CD8-positive, alpha-beta memory T cell (primary cell): Measurements from ENCODE around the gene NDUFV1. TPM values are rescaled to one million over a fixed set of nuclear protein-coding genes. Genes with fewer than 3 reads are reported as not detected.
"Not testable (repeated sequence)": the region's sequence is repeated elsewhere in the genome, so short reads cannot be mapped to it uniquely, and the experiment has no call there.

ENCODE experiments used
- CTCF ChIA-PET: fragments of 350-600 bp; sonication (Branson Sonifier 250); formaldehyde crosslinking; loops from one replicate; lab custom pipeline; 2021; ENCODE audit warnings: antibody characterized with exemption; lab: Charles Lee
- POLR2A ChIA-PET: fragments of 350-600 bp; sonication (Branson Sonifier 250); formaldehyde crosslinking; loops from one replicate; lab custom pipeline; 2021; ENCODE audit warnings: antibody characterized with exemption; lab: Charles Lee
- DNase-seq, 5 donors: peaks; one replicate each; pipeline versions ENCODE4 v3.0.0 to v3.0.0-alpha.2; 2020 to 2022; ENCODE audit warnings: mixed read lengths in 1 of 5
- H3K27ac ChIP-seq: one replicate; pipeline ENCODE4 v1.7.0; 2013; ENCODE audit warnings: low read depth, mild to moderate bottlenecking, low read length, moderate library complexity
- H3K27me3 ChIP-seq: 2 replicates; pipeline ENCODE4 v1.7.0; 2013; ENCODE audit warnings: low read length, mild to moderate bottlenecking; ENCODE audit not compliant: insufficient read depth, poor library complexity, severe bottlenecking
- H3K36me3 ChIP-seq: 2 replicates; pipeline ENCODE4 v1.7.0; 2013; ENCODE audit warnings: mild to moderate bottlenecking, low read length, moderate library complexity; ENCODE audit not compliant: insufficient read depth
- H3K4me1 ChIP-seq: 2 replicates; pipeline ENCODE4 v1.7.0; 2013; ENCODE audit warnings: mild to moderate bottlenecking, low read length, moderate library complexity; ENCODE audit not compliant: insufficient read depth
- H3K4me3 ChIP-seq: 2 replicates; pipeline ENCODE4 v1.7.0; 2013; ENCODE audit warnings: mild to moderate bottlenecking, low read length
- H3K9me3 ChIP-seq: 2 replicates; pipeline ENCODE4 v1.7.0; 2013; ENCODE audit warnings: mild to moderate bottlenecking, low read length
- H3K27ac Mint-ChIP-seq, 8 donors: one replicate each; pipeline ENCODE4 v1.8.0; 2020 to 2021; ENCODE audit warnings: mixed read lengths in 8 of 8, mild to moderate bottlenecking in 6 of 8, inconsistent platforms in 3 of 8, moderate library complexity in 3 of 8
- H3K27me3 Mint-ChIP-seq, 2 donors: one replicate each; pipeline ENCODE4 v1.8.0; 2020 to 2021; ENCODE audit warnings: mixed read lengths in 2 of 2, mild to moderate bottlenecking in 1 of 2, moderate library complexity in 1 of 2
- H3K36me3 Mint-ChIP-seq, 3 donors: one replicate each; pipeline ENCODE4 v1.8.0; 2020 to 2021; ENCODE audit warnings: mixed read lengths in 3 of 3, inconsistent platforms in 1 of 3, mild to moderate bottlenecking in 1 of 3
- H3K4me1 Mint-ChIP-seq, 3 donors: one replicate each; pipeline ENCODE4 v1.8.0; 2020 to 2021; ENCODE audit warnings: mixed read lengths in 3 of 3, inconsistent platforms in 1 of 3, mild to moderate bottlenecking in 1 of 3
- H3K4me3 Mint-ChIP-seq, 7 donors: one replicate each; pipeline ENCODE4 v1.8.0; 2020 to 2021; ENCODE audit warnings: mixed read lengths in 7 of 7, mild to moderate bottlenecking in 6 of 7, moderate library complexity in 4 of 7, inconsistent platforms in 2 of 7
- H3K9me3 Mint-ChIP-seq, 5 donors: one replicate each; pipeline ENCODE4 v1.8.0; 2020 to 2022; ENCODE audit warnings: mixed read lengths in 5 of 5, mild to moderate bottlenecking in 3 of 5, moderate library complexity in 2 of 5, inconsistent platforms in 1 of 5
- polyA plus RNA-seq: library from polyadenylated mRNA; unstranded; fragments of 300-500 nt; fragmentation: Illumina TruSeq; gene quantifications from one replicate; pipeline ENCODE4 v1.2.3, GENCODE V29; 2021
- total RNA-seq, 2 experiments: library from RNA; stranded (reverse); gene quantifications; one replicate each; pipeline ENCODE4 v1.2.3, GENCODE V29; 2021

NDUFV1 gene
- total and polyA plus RNA-seq, 3 experiments from 2014 or later = 140 to 326 (median 321) TPM

DNA sequence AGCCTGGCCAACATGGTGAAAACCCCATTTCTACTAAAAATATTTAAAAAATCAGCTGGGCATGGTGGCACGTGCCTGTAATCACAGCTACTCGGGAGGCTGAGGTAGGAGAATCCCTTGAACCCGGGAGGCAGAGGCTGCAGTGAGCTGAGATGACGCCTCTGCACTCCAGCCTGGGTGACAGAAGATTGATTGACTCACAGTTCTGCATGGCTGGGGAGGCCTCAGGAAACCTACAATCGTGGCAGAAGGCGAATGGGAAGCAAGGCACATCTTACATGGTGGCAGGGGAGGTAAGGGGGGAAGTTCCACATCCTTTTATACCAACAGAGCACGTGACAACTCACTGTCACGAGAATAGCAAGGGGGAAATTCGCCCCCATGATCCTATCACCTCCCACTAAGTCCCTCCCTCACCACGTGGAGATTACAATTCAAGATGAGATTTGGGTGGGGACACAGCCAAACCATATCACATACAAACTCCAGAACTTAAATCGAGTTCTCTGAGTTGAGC is 17.8 kb upstream of the NDUFV1 start:
- peak overlapping the region in 2 of 8 donors; percentile 4 to 61 for H3K27ac Mint-ChIP-seq
- CTCF ChIA-PET = not testable (repeated sequence)

DNA sequence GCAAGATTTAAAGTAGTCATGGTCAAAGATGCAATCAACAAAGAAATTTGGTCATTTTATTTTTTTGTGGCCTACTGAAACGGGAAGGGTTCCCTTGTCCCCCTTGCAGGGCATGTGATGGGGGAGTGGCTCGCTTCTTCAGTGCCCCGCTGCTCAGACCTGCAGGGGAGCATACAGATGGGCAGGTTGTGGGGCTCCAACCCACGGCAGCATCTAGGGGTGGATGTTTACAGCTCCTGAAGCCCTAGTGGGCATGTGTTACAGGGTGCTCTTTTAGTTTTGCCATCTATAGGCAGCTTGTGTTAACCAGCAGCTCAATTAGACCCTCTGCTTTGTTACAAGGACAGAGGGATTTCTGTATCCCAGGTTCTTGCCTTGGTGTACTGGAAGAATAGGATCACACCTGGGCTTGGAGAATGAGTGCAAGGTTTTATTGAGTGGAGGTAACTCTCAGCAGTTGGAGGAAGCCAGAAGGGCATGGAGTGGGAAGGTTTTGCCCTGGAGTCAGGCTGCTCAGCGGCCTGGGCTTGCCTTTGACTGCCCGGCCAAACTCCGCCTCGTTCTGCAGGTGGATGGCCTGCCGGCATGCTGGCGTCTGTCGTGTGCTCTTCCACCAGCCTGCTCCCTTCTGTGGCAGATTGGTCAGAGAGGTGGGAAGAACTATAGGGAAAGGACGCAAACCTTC is 13.7 kb upstream of the NDUFV1 start:
- no peaks in the 10 kb centered on the region for H3K4me1 ChIP-seq
- H3K27me3 ChIP-seq = no peaks in the 10 kb centered on the region
- H3K27ac ChIP-seq = no peak overlapping the region
- POLR2A ChIA-PET = interaction anchor here (0.6 kb wide), 1 partner anchor 917 kb away, joined by 3 read pairs; no protein-coding TSS in a partner anchor
- CTCF ChIA-PET = no interaction called here
- no peaks in the 10 kb centered on the region for H3K9me3 ChIP-seq
- no peak overlapping the region for H3K4me3 ChIP-seq
- H3K27ac Mint-ChIP-seq = peak overlapping the region in 2 of 8 donors; percentile 42 to 64
- H3K4me3 Mint-ChIP-seq = no peak overlapping the region
- H3K27me3 Mint-ChIP-seq = no peaks in the 10 kb centered on the region
- DNase-seq = no peak
- peaks cover 0 to 2% (median 0%) of the 10 kb centered on the region in 3 donors for H3K36me3 Mint-ChIP-seq
- no peaks in the 10 kb centered on the region for H3K9me3 Mint-ChIP-seq
- H3K36me3 ChIP-seq = no peaks in the 10 kb centered on the region
- no peaks in the 10 kb centered on the region for H3K4me1 Mint-ChIP-seq

More for the DNA sequence above, 17.8 kb upstream of the NDUFV1 start:
- H3K27me3 Mint-ChIP-seq, H3K9me3 Mint-ChIP-seq, H3K27me3 ChIP-seq, H3K36me3 ChIP-seq, H3K9me3 ChIP-seq, H3K4me1 ChIP-seq, DNase-seq, POLR2A ChIA-PET, H3K4me3 ChIP-seq, H3K27ac ChIP-seq, H3K4me3 Mint-ChIP-seq: not testable (repeated sequence)
- peaks cover 11 to 18% (median 16%) of the 10 kb centered on the region in 3 donors for H3K4me1 Mint-ChIP-seq
- peaks cover 0 to 11% (median 3%) of the 10 kb centered on the region in 3 donors for H3K36me3 Mint-ChIP-seq

- Histone ChIP-seq H3K27ac (no peak overlapping the region), H3K27me3 (no peaks in the 10 kb centered on the region), H3K9me3 (no peaks in the 10 kb centered on the region), H3K36me3 (no peaks in the 10 kb centered on the region), H3K4me1 (no peaks in the 10 kb centered on the region), H3K4me3 (no peak overlapping the region)
- H3K36me3 Mint-ChIP-seq = no peaks in the 10 kb centered on the region
- no peak overlapping the region for H3K4me3 Mint-ChIP-seq
- POLR2A ChIA-PET = no interaction called here
- CTCF ChIA-PET = no interaction called here
- no peaks in the 10 kb centered on the region for H3K27me3 Mint-ChIP-seq
- H3K9me3 Mint-ChIP-seq = no peaks in the 10 kb centered on the region
- H3K27ac Mint-ChIP-seq = peak overlapping the region in 1 of 8 donors; percentile 42
- no peak for DNase-seq
- no peaks in the 10 kb centered on the region for H3K4me1 Mint-ChIP-seq
Observed at GRCh38 chr11:67593565-67593905, 13.2 kb upstream of the NDUFV1 start.

GRCh38 chr11:67594480-67594879 is 12.3 kb upstream of the NDUFV1 start:
- Histone ChIP-seq H3K27me3 (no peaks in the 10 kb centered on the region), H3K4me3 (no peak overlapping the region), H3K4me1 (no peaks in the 10 kb centered on the region), H3K9me3 (no peaks in the 10 kb centered on the region), H3K27ac (no peak overlapping the region), H3K36me3 (no peaks in the 10 kb centered on the region)
- POLR2A ChIA-PET = interaction anchor here (0.7 kb wide), 1 partner anchor 18 kb away, joined by 4 read pairs; no protein-coding TSS in a partner anchor
- Mint-ChIP-seq H3K27ac (no peak overlapping the region), H3K4me3 (no peak overlapping the region), H3K27me3 (no peaks in the 10 kb centered on the region), H3K9me3 (no peaks in the 10 kb centered on the region), H3K36me3 (no peaks in the 10 kb centered on the region), H3K4me1 (no peaks in the 10 kb centered on the region)
- CTCF ChIA-PET = interaction anchor here (1.0 kb wide), 1 partner anchor 20 kb away, joined by 3 read pairs; no protein-coding TSS in a partner anchor
- no peak for DNase-seq

DNA sequence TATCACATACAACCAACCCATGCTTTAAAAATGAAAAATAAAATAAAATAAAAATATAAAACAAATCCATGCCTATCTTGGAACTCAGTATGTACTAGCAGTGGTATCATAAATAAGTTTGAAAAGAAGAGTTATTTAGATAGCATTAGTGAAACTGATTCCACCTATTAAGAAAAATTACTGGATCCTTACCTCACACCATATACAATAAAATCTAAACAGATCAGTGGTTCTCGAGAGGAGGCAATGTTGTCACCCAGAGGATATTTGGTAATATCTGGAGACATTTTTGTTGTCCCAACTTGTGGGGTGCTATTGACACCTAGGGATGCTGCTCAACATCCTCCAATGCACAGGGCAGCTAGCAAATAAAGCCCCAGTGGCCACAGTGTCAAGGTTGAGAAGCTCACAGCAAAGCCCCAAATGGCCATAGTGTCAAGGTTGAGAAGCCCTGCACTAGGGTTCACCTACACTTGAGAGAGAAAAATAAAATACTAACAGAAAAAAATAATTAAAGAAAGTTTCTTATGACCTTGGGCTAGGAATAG is 9.9 kb upstream of the NDUFV1 start:
- H3K27me3 ChIP-seq = no peaks in the 10 kb centered on the region
- Mint-ChIP-seq H3K9me3 (no peaks in the 10 kb centered on the region), H3K27ac (no peak overlapping the region), H3K4me3 (no peak overlapping the region), H3K27me3 (peaks cover 8 to 9% of the 10 kb centered on the region in 2 donors), H3K36me3 (no peaks in the 10 kb centered on the region), H3K4me1 (no peaks in the 10 kb centered on the region)
- POLR2A ChIA-PET = no interaction called here
- no peak overlapping the region for H3K4me3 ChIP-seq
- CTCF ChIA-PET = interaction anchor here (1.6 kb wide), 1 partner anchor 18 kb away, joined by 3 read pairs; no protein-coding TSS in a partner anchor
- H3K27ac ChIP-seq = no peak overlapping the region
- H3K9me3 ChIP-seq = no peaks in the 10 kb centered on the region
- no peaks in the 10 kb centered on the region for H3K36me3 ChIP-seq
- H3K4me1 ChIP-seq = no peaks in the 10 kb centered on the region
- DNase-seq = no peak

DNA sequence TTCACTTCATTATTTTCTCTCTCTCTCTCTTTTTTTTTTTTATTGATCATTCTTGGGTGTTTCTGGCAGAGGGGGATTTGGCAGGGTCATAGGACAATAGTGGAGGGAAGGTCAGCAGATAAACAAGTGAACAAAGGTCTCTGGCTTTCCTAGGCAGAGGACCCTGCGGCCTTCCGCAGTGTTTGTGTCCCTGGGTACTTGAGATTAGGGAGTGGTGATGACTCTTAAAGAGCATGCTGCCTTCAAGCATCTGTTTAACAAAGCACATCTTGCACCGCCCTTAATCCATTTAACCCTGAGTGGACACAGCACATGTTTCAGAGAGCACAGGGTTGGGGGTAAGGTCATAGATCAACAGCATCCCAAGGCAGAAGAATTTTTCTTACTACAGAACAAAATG is 9.3 kb upstream of the NDUFV1 start:
- CTCF ChIA-PET = interaction anchor here (1.6 kb wide), 1 partner anchor 17 kb away, joined by 3 read pairs; no protein-coding TSS in a partner anchor
- H3K27me3 ChIP-seq, H3K9me3 ChIP-seq, H3K4me3 ChIP-seq, H3K27ac Mint-ChIP-seq, POLR2A ChIA-PET, H3K4me1 ChIP-seq, H3K27me3 Mint-ChIP-seq, DNase-seq, H3K9me3 Mint-ChIP-seq, H3K4me3 Mint-ChIP-seq, H3K27ac ChIP-seq, H3K36me3 Mint-ChIP-seq, H3K36me3 ChIP-seq, H3K4me1 Mint-ChIP-seq: not testable (repeated sequence)

- H3K9me3 ChIP-seq, H3K36me3 ChIP-seq, DNase-seq, H3K36me3 Mint-ChIP-seq, H3K27me3 ChIP-seq, H3K4me3 Mint-ChIP-seq, H3K27ac ChIP-seq, H3K27ac Mint-ChIP-seq, POLR2A ChIA-PET, H3K4me1 ChIP-seq, CTCF ChIA-PET, H3K4me1 Mint-ChIP-seq, H3K9me3 Mint-ChIP-seq, H3K4me3 ChIP-seq: not testable (repeated sequence)
- peaks cover 12 to 14% of the 10 kb centered on the region in 2 donors for H3K27me3 Mint-ChIP-seq
Observed at GRCh38 chr11:67597963-67598362, 8.8 kb upstream of the NDUFV1 start.

GRCh38 chr11:67599149-67599548 is 7.6 kb upstream of the NDUFV1 start:
- H3K27me3 Mint-ChIP-seq = peaks cover 13 to 17% of the 10 kb centered on the region in 2 donors
- no peak overlapping the region for H3K27ac Mint-ChIP-seq
- no peaks in the 10 kb centered on the region for H3K4me1 Mint-ChIP-seq
- no peak for DNase-seq
- ChIA-PET CTCF (no interaction called here), POLR2A (no interaction called here)
- no peaks in the 10 kb centered on the region for H3K36me3 Mint-ChIP-seq
- H3K9me3 Mint-ChIP-seq = no peaks in the 10 kb centered on the region
- Histone ChIP-seq H3K9me3 (no peaks in the 10 kb centered on the region), H3K27ac (no peak overlapping the region), H3K27me3 (no peaks in the 10 kb centered on the region), H3K4me1 (no peaks in the 10 kb centered on the region), H3K4me3 (no peak overlapping the region), H3K36me3 (no peaks in the 10 kb centered on the region)
- no peak overlapping the region for H3K4me3 Mint-ChIP-seq
